HL-60 (cell line): ENCODE measurements around the gene TAF4.

Experiments used
- DNase-seq, 2 experiments: peaks; one replicate each; pipeline ENCODE4 v3.0.0-alpha.2; 2010 to 2020; ENCODE audit warnings: low read depth in 1 of 2, low spot score in 1 of 2
- H3K27ac ChIP-seq: fragments of 250-450 bp; sonication (Bioruptor Pico); replicated peaks from 2 replicates; pipeline ENCODE4 v1.5.1; 2020; ENCODE audit warnings: mild to moderate bottlenecking, moderate library complexity
- H3K27me3 ChIP-seq: fragments of 250-450 bp; sonication (Bioruptor Pico); 2 replicates; pipeline ENCODE4 v1.5.1; 2021; ENCODE audit warnings: mild to moderate bottlenecking, moderate library complexity; ENCODE audit not compliant: insufficient read depth, poor library complexity, severe bottlenecking
- H3K4me3 ChIP-seq: replicated peaks from 2 replicates; pipeline ENCODE4 v1.5.1; 2011; ENCODE audit warnings: mild to moderate bottlenecking, control low read depth, low read length; ENCODE audit not compliant: insufficient read depth
- CTCF ChIP-seq: IDR thresholded peaks from one replicate; pipeline ENCODE4 v1.5.1; 2011; ENCODE audit warnings: low read length, control low read depth, inconsistent platforms; ENCODE audit not compliant: insufficient read depth
- GABPA ChIP-seq: IDR thresholded peaks from 2 replicates; pipeline ENCODE4 v1.6.1; 2012; ENCODE audit warnings: low read depth
- POLR2AphosphoS5 ChIP-seq: IDR thresholded peaks from 2 replicates; pipeline ENCODE4 v1.6.1; 2012; ENCODE audit warnings: low read depth
- REST ChIP-seq: IDR thresholded peaks from 2 replicates; pipeline ENCODE4 v1.6.1; 2012; ENCODE audit warnings: low read depth; ENCODE audit not compliant: insufficient replicate concordance
- SPI1 ChIP-seq: IDR thresholded peaks from 2 replicates; pipeline ENCODE4 v1.6.1; 2012; ENCODE audit warnings: low read depth, mild to moderate bottlenecking, borderline replicate concordance

The TAF4 gene

GRCh38 chr20:61977419-61977786 is 88.3 kb downstream of the TAF4 start:
- H3K27me3 ChIP-seq: no peaks in the 10 kb centered on the region
- no peak overlapping the region for H3K27ac ChIP-seq
- no peak overlapping the region for H3K4me3 ChIP-seq
- no peak for DNase-seq
- TF ChIP-seq POLR2AphosphoS5 (no peak), REST (no peak), SPI1 (no peak)

GRCh38 chr20:61976644-61977418 is 88.8 kb downstream of the TAF4 start:
- Histone ChIP-seq H3K27me3 (no peaks in the 10 kb centered on the region), H3K4me3 (no peak overlapping the region), H3K27ac (no peak overlapping the region)
- DNase-seq: no peak
- TF ChIP-seq REST (no peak), POLR2AphosphoS5 (no peak), CTCF (no peak), GABPA (no peak), SPI1 (no peak)

- Histone ChIP-seq H3K27ac (no peak overlapping the region), H3K4me3 (no peak overlapping the region), H3K27me3 (no peaks in the 10 kb centered on the region)
- no peak for DNase-seq
- no peak for TF ChIP-seq POLR2AphosphoS5
- no peak for TF ChIP-seq REST
- TF ChIP-seq GABPA: no peak
- no peak for TF ChIP-seq SPI1
Observed at GRCh38 chr20:61976263-61976643, 89.4 kb downstream of the TAF4 start.

GRCh38 chr20:61975407-61976129 is 90.1 kb downstream of the TAF4 start:
- H3K27ac ChIP-seq: no peak overlapping the region
- TF ChIP-seq GABPA (no peak), CTCF (no peak), POLR2AphosphoS5 (no peak), REST (no peak), SPI1 (no peak)
- no peak overlapping the region for H3K4me3 ChIP-seq
- no peaks in the 10 kb centered on the region for H3K27me3 ChIP-seq
- DNase-seq: no peak
